ENCODE data around the gene SNRPD1. TPM values are rescaled to one million over a fixed set of nuclear protein-coding genes. Genes with fewer than 3 reads are reported as not detected.
"Not testable (repeated sequence)": the region's sequence is repeated elsewhere in the genome, so short reads cannot be mapped to it uniquely, and the experiment has no call there.

SNRPD1 gene
- total RNA-seq, result 24.0 TPM
- long read RNA-seq, full-length matches to known transcripts, result 31 of 34 reads
- long read RNA-seq, partial matches to known transcripts, result 0 of 34 reads
- long read RNA-seq, other reads (novel, unspliced or antisense), result 3 of 34 reads

DNA sequence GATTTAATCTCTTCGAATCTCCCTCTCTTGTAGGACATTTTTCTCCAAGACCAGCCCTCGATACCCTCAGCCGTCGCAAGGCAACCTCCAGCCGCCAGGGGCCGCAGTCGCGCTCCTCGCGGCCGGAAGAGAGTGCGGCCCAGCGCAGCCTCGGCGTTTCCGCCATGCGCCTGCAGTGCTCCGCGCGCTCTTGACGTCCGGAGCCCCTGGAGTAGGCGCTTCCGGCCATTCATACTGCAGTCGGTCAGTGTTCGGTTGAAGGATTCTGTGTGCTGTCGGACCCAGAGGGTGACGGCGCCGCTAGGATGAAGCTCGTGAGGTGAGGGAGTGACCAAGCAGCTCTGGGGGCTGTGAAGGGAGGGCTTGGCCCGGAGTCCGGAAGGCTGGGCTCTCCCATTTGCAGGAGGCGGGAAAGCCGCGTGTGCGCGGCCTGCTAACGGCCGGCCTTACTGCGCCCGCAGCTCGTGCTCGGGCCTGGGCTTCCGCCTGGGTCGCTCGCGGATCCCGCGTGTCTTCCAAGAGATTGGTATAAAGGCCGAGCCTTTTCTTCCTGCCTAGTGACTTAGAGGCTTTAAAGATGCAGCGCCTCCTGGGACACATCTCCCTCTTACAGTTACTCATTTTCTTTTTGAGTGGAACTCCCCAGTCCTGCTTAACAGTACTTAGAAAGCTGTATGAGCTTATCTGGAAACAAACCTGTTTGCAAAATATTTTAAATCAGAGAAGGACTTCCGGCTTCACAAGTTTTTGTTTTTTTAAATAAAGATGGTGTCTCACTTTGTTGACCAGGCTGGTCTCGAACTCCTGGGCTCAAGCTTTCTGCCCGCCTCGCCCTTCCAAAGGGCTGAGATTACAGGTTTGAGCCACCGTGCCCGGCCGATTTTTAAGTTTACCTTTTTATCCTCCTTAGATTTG, at the start of gene SNRPD1:
SNRPD1 (plus strand) TSS at position 190 of the 915 bp plus-strand sequence; CDS start at position 306, 116 bp downstream.
- intact Hi-C loops (cut with DNase I), result loop anchor here (1.0 to 10.0 kb wide), 3 partner anchors 12 to 130 kb away; partner anchors contain the start of genes ABHD3, ESCO1 and MIB1
- DNase-seq (ENCODE audit: low spot score), result peak; percentile 95

GRCh38 chr18:21571772-21572171, 40.3 kb upstream of the SNRPD1 start:
- intact Hi-C loops (cut with DNase I), result no loop called here
- no peak for DNase-seq (ENCODE audit: low spot score)

- no peak for DNase-seq (ENCODE audit: low spot score)
- intact Hi-C loops (cut with DNase I), result no loop called here
These were observed 36.5 kb upstream of the SNRPD1 start for GRCh38 chr18:21575656-21576055.

DNA sequence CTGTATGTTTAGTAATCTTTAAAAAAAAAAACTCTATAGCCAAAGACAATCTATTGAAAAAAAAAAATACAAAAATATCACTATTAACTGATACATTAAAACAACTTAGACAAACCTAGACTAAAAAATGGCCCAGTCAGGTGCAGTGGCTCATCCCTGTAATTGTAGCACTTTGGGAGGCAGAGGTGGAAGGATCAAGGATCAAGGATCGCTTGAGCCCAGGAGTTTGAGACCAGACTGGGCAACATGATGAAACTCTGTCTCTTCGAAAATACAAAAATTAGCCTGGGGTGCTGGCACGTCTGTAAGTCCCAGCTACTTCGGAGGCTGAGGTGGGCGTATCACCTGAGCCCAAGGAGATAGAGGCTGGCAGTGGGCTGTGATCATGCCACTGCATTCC, 27.7 kb upstream of the SNRPD1 start:
- intact Hi-C loops (cut with DNase I), result no loop called here
- DNase-seq (ENCODE audit: low spot score), result no peak

DNA sequence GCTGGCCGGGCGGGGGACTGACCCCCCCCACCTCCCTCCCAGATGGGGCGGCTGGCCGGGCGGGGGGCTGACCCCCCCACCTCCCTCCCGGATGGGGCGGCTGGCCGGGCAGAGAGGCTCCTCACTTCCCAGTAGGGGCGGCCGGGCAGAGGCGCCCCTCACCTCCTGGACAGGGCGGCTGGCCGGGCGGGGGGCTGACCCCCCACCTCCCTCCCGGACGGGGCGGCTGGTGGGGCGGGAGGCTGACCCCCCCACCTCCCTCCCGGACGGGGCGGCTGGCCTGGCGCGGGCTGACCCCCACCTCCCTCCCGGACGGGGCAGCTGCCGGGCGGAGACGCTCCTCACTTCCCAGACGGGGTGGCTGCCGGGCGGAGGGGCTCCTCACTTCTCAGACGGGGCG, 19.8 kb upstream of the SNRPD1 start:
- DNase-seq (ENCODE audit: low spot score); intact Hi-C loops (cut with DNase I): not testable (repeated sequence)

- intact Hi-C loops (cut with DNase I), result no loop called here
- DNase-seq (ENCODE audit: low spot score), result no peak
These were observed 18.4 kb upstream of the SNRPD1 start for GRCh38 chr18:21593540-21594257.

- no peak for DNase-seq (ENCODE audit: low spot score)
- intact Hi-C loops (cut with DNase I), result no loop called here
These were observed 14.5 kb upstream of the SNRPD1 start for GRCh38 chr18:21597620-21598019.

GRCh38 chr18:21598726-21599584, 13.2 kb upstream of the SNRPD1 start:
- DNase-seq (ENCODE audit: low spot score), result no peak
- intact Hi-C loops (cut with DNase I), result no loop called here

GRCh38 chr18:21599585-21600525, 12.3 kb upstream of the SNRPD1 start:
- DNase-seq (ENCODE audit: low spot score), result peak; percentile 81
- intact Hi-C loops (cut with DNase I), result loop anchor here (1.0 kb wide), 1 partner anchor 12 kb away; the partner anchor contains the start of gene SNRPD1

GRCh38 chr18:21600526-21601410, 11.3 kb upstream of the SNRPD1 start, which contains the start of gene ESCO1:
Gene ESCO1 (minus strand): TSS chr18:21600704. CDS start chr18:21574843, 25,861 bp downstream.
- peak; percentile 98 for DNase-seq (ENCODE audit: low spot score)
- intact Hi-C loops (cut with DNase I), result loop anchor here (1.0 kb wide), 1 partner anchor 12 kb away; the partner anchor contains the start of gene SNRPD1

GRCh38 chr18:21602299-21602587, 9.9 kb upstream of the SNRPD1 start:
- intact Hi-C loops (cut with DNase I), result no loop called here
- DNase-seq (ENCODE audit: low spot score), result no peak

DNA sequence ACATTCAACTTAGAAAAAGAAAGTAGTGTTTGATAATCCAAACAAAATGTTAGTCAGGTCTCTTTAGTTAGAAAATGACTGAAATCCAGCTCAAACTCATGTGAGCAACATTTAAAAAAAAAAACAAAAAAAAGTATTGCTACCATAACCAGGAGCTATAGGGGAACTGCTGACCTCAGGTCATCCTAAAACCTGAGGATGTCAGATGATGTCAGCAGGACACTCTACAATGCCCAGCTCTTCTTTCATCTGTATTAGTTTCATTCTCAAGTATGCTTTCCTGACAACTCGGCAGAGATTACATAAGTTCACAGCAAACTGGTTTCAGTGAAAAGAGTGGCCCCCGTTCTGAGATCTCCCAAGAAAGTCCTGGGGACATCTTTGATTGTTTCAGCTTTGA, 7.4 kb upstream of the SNRPD1 start:
- intact Hi-C loops (cut with DNase I), result no loop called here
- no peak for DNase-seq (ENCODE audit: low spot score)

DNA sequence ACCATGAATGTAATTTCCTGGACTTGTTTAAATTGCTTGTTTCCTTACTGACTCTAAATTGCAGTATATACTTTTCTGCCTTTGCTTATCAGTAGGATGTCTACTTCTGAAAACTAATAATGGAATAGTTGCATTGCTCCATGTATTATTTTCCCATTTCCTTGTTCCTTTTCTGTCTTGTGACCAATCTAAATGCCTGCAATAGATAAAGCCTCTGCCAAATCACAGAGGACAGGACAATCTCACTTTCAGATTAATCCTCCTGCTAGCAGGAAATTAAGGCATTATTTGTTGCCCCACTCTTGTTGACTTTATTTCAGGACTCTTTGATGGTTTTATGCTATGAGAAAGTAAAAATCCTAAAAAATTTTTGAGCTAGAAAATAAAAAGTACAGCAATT, 6.9 kb upstream of the SNRPD1 start:
- intact Hi-C loops (cut with DNase I), result no loop called here
- no peak for DNase-seq (ENCODE audit: low spot score)

GRCh38 chr18:21611401-21612124, 551 bp upstream of the SNRPD1 start:
- intact Hi-C loops (cut with DNase I), result loop anchor here (1.0 to 10.0 kb wide), 3 partner anchors 11 to 131 kb away; partner anchors contain the start of genes ABHD3, ESCO1 and MIB1
- not testable (repeated sequence) for DNase-seq (ENCODE audit: low spot score)

DNA sequence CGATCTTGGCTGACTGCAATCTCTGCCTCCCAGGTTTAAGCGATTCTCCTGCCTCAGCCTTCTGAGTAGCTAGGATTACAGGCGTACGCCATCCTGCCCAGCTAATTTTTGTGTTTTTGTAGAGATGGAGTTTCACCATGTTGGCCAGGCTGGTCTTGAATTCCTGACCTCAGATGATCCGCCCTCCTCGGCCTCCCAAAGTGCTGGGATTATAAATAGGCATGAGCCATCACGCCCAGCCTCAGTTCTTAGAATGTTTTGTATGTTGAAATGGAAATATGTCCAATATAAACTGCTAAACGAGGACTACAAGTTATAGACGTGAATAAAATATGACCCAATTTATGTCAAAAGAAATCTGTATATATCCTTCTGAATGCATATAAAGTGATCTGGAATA, 9.5 kb downstream of the SNRPD1 start:
- DNase-seq (ENCODE audit: low spot score); intact Hi-C loops (cut with DNase I): not testable (repeated sequence)

- intact Hi-C loops (cut with DNase I), result no loop called here
- DNase-seq (ENCODE audit: low spot score), result no peak
These were observed 17.1 kb downstream of the SNRPD1 start for GRCh38 chr18:21629089-21629832.

Measured in cardiac septum (tissue), 1 donor.